Heart left ventricle (tissue), 13 donors: Measurements from ENCODE around the gene COQ8A.

Experiments
- CTCF ChIP-seq, 12 donors: fragments of 200-600 bp; sonication (generic) in 4 of 12; IDR thresholded peaks; one replicate each; pipeline versions ENCODE4 v1.5.0 to v1.8.0; 2018 to 2022; ENCODE audit warnings: antibody characterized with exemption in 12 of 12, mild to moderate bottlenecking in 5 of 12
- POLR2A ChIP-seq, 2 donors: fragments of 450-650 bp; IDR thresholded peaks; one replicate each; pipeline ENCODE4 v1.6.1; 2017; ENCODE audit warnings: antibody characterized with exemption in 2 of 2, mild to moderate bottlenecking in 2 of 2, moderate library complexity in 2 of 2
- donor health status: ischemic (EF 13 %, LVEDD 7.1; RV severe dilation, severe dysfunction).
- donor health status: DM: no; HTN: yes; CAD: no.
- donor health status: DM: no; HTN: no; CAD: no.
- donor health status: ischemic (EF 25% LVEDD 6.9; RV normal size, moderate dysfunction).
- donor health status: ischemic (EF 25% LVEDD 5.7; RV mildly dilated, moderate dysfunction).
- donor health status: ischemic (EF 35%, LVEDD 5.7; RV mildly dilated, moderate dysfunction).
- donor health status: nonischemic (EF 11% LVEDD 7.7; RV severe dilation, severe dysfunction).
- donor health status: DM: yes; HTN: yes; CAD: no.
- donor health status: PGD.
- donor health status: ischemic (EF 29% LVEDD 5.4; RV normal size, mild dysfunction).
- donor health status: nonischemic (EF 23%, LVEDD 6.1; RV moderate dilation, normal function).

- TF ChIP-seq POLR2A (IDR thresholded peaks at IDR 0.05) (no peak), CTCF (IDR thresholded peaks at IDR 0.05) (no peak)
Observed at GRCh38 chr1:226949401-226949800, 9.3 kb downstream of the COQ8A start.
